GM19455 (cell line): ENCODE measurements around the gene CACNG4.

ENCODE experiments used
- ATAC-seq: cut with Tn5 transposase; IDR thresholded peaks from one replicate; pipeline ENCODE4 v1.9.1; 2021; ENCODE audit not compliant: unreplicated experiment

CACNG4 gene

DNA sequence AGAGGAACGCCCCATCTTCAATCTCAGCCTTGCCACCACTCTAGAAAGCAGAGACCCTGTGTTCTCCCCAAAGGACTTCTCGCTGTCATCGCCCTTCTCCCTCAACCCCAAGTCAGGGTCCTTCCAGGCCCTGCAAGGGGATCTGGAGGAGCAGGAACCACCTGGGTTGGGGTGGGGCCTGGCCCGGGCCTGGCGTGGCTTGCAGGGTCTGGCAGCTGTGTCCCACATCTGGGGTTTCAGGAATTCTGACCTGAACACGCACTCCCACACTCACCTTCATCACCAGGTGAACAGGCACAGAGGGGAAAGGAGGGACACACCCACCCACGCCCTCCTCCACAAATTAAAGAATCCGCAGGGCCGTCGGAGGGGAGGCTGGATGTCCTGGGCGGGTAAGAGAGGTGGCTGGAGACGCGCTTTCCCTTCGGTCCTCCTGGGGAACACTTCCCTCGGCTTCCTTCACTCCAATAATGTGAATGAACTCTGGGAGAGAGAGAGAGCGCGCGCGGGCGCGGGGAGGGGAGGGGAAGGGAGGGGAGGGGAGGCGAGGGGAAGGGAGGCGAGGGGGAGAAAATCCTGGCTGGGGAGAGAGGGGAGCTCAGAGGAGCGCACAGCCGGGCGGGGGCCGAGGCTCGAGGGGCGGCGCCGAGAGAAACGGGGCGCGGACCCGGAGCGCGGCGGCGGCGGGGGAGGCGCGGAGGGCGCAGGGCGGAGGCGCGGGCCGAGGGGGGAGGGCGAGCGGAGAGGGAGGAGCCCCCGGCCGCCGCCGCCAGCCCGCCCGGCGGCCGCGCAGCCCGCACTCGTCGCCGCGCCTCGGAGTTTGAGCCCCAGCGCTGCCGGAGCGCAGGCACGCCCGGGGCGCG is at the start of gene CACNG4:
CACNG4 (plus strand) TSS at position 799 of the 863 bp plus-strand sequence. CDS start 205 bp downstream, outside the sequence.
- no peak for ATAC-seq

DNA sequence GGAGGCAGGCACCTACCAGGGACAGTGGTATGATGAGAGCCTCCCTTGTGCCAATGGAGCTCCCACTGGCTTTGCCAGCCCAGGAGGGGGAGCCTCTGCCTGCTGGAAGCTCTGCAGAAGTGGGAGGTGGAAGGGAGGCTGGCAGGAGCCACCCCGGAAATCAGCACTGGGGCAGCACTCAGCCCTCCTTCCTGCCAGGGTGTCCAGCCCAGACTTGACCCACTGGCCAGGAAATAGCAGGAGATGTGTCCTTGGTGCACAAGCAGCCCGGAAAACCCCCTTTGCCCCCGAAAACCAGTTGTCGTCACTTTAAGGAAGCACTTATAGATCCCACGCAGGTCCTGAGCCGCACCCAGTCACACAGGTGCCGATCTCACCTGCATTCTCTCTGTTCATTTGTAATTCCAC is 49.3 kb upstream of the CACNG4 start:
- ATAC-seq, result no peak

DNA sequence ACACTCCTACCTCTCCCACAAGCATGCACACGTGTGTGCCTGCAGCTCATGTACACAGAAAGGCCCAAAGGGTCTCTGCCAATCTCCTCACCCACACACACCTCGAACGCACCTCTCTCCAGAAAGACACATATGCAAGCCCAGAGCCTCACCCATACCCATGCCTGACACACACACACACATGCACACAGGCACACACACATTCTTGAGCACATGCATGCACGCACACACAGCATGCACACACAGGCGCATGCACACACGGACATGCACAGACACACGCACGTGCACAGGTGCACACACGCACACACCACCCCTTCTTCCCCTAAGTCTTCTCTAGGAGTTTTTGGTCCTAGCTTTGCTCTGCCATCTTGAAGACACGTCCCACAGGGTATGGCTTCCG is 48.7 kb upstream of the CACNG4 start:
- ATAC-seq, result no peak

DNA sequence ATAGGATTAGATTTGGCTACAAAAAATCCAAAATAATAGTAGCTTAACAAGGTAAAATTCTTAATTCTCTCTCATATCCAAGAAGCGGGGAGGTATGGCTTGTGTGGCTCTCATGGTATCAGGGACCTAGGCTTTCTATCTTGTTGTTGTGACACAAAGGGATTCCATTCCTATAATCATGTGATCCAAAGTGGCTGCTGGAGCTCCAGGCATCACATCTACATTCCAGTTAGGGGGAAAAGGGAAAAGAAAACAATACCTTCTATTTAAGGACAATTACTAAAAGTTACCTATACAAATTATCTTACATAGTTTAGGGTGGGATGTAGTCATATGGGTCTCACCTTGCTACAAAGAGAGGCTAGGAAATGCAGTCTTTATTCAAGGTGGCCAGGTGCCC is 47.6 kb upstream of the CACNG4 start:
- no peak for ATAC-seq

DNA sequence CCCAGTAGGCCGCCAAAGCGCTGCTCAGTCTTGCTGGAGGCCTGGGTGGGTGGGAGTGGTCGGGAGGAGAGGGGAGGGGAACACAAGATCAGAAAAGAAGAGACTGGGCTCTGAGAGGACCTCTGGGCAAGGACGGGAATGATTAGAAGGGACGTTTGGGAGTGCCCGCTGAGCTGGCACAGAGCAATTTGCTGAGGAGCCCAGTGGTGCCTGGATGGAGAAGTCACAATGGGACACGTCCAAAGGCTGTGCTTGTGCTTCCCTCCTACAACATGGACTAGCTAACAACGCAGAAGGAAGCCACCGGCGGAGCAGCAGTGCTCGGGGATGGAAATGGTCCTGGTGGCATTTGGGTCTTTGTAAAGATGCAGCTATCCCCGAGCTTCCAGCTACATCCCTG is 45.6 kb upstream of the CACNG4 start:
- ATAC-seq, result no peak

DNA sequence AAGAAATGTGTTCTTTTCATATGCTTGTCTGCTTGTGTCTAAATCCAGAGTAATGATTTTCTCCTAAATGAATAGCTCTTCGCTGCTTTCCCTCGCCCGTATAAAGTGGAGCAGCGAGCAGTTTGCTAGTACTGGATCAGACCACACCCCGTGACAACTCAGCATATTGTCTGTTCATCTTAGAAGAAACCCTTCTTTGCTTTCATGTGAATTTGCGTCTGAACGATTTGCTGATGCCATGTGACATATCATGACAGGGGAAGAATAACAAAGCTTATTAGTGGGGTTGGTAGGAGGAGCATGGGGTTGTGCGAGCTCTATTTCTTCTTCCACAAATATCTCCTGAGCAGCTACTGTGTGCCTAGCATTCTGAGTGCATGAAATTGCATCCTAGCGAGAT is 44.1 kb upstream of the CACNG4 start:
- ATAC-seq, result no peak

DNA sequence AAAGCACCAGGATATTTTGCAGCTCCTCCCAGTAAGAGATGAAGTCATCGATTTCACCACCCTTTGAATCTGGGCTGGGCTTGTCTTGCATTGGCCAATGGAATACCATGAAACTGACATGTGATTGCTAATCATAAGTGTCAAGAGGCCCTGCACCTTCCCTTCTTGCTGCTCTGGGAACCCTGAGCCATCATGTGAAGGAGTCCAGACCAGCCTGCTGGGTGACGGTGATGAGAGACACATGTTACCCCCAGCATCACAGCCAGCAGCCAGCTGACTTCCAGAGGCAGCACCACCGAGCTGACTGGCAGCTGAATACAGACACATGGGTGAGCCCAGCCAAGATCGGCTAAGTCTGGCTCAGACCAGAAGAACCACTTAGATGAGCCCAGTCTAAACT is 43.6 kb upstream of the CACNG4 start:
- ATAC-seq, result no peak

DNA sequence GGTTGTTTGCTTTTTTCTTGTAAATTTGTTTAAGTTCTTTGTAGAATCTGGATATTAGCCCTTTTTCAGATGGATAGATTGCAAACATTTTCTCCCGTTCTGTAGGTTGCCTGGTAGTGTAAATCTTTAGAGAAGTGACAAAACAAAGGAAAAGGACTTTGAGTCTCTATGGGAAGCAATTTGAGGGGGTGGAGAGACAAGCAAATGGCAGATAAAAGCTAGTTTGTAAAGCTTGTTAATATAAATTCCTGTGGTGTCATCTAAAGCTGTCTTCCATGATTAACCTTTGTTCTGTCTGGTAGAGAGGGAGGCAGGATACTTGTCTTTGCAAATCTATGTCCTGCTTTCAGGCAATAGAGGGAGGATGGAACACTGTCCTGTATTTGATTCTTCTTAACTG is 40.6 kb upstream of the CACNG4 start:
- no peak for ATAC-seq

DNA sequence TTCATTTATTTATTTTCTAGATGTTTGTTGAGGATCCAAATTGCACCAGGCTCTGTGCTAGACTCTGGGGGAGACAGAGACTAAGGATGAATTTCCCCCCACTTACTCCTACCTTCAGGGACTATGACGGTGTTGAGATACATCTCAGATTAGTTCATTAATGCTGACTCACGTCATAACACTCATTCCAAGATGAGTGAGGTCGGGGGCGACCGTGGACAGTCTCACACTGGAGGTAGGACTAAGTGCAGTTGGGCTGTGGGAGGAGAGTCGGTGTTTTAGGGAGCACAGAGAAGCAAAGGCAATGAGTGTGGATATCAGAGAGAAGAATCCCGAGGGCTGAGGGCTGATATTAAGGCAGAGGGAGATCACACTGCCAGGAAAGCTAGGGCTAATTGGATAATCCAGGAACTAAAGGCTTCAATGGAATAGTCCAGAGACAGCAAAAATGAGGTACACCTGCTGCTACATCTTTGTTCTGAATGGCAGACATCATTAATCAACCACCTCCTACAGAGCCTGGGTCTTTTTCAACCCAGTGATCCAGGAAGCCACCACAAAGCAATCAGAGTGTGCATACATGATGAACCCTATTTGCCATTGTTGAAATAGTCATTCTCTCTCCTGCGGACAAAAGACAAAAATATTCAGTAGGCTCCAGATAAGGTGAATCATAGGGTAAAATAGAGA is 38.6 kb upstream of the CACNG4 start:
- ATAC-seq, result no peak

DNA sequence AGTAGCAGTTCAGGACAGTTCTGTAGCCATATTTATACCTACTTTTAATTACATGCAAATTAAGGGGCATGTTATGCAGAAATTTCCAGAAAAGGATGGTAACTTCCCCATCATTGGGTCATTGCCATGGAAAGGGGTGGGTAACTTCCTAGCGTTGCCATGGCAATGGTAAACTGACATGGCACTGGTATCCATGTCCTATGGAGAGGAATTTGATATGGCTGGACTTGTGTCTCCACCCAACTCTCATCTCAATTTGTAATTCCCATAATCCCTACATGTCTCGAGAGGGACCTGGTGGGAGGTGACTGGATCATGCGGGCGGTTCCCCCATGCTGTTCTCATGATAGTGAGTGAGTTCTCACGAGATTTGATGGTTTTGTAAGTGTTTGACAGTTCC is 35.6 kb upstream of the CACNG4 start:
- no peak for ATAC-seq

DNA sequence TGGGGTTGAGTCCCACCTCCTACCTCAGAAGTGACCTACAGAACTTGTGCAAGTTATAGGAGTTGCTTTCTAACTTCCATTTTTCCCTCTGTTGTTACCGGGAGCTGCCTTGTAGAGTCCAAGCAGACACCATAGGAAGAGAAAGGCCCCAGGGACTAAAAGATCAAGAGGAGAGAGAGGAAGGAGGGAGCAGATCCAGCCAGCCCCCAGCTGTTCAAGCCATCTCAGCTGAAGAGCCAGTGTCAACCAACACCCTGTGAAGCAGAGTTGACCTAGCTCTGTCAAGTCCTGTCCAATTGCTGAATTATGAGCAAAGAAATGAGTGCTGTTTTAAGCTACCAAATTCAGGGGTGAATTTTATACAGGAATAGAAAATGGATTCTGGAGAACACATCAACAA is 34.9 kb upstream of the CACNG4 start:
- no peak for ATAC-seq

DNA sequence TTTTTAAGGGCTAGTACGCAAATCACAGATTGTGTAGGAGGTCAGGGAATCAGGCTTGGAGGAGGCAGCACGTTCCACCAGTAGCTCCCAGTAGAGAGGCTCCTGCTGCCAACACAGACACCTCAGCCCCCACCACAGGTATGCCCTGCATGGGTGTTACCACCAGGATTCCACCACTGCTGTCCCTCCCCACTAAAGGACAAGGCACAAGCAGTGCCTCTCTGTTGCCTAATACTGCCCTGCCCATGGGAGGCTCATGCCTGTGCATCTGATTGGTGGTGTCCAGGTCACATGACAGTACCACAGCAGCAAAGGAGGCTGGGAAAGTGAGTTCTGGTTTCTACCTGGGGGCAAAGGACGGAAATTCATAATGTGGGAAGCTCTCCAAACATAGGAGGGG is 33.6 kb upstream of the CACNG4 start:
- no peak for ATAC-seq

DNA sequence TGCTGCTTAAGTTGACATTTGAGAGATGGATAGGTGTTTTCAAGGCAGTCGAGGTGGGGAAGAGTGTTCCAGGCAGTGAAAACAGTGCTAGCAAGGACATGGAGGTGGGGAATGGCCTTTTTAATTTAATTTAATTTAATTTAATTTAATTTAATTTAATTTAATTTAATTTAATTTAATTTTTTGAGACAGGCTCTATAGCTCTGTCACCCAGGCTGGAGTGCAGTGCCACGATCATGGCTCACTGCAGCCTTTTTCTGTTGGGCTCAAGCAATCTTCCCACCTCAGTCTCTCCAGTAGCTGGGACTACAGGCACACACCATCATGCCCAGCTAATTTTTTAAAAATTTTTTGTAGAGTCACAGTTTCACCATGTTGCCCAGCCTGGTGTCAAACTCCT is 32.2 kb upstream of the CACNG4 start:
- ATAC-seq, result no peak

DNA sequence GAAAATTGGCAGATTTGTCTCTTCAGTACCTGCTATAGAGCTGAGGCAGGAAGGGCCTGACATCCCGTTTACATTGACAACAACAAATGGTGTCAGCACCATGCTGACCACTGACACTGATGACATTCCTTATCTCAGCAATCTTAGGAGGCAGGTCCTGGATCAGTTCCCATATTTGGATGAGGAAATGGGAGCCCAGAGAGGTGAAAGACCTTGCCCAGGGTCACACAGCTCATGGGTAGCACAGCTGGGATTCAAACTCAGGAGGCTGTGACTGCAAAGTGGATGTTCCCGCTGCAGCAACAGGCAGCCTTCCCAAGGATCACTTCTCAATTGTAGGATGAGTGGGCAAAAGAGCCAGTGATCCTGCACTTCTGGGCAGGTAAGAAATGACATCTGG is 30.5 kb upstream of the CACNG4 start:
- ATAC-seq, result no peak

DNA sequence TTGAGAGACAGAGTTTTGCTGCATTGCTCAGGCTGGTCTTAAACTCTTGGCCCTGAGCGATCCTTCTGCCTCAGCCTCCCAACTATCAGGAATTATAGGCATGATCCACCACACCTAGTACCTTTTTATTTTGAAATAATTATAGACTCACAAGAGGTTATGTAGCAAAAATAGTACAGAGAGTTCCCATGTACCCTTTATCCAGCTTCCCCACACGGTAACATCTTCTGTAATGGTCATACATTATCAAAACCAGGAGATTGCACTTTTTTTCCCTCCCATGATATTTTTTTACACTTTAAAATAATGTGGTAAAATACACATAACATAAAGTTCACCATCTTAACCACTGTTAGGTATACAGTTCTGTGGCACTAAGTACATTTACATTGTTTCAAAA is 28.8 kb upstream of the CACNG4 start:
- ATAC-seq, result no peak

DNA sequence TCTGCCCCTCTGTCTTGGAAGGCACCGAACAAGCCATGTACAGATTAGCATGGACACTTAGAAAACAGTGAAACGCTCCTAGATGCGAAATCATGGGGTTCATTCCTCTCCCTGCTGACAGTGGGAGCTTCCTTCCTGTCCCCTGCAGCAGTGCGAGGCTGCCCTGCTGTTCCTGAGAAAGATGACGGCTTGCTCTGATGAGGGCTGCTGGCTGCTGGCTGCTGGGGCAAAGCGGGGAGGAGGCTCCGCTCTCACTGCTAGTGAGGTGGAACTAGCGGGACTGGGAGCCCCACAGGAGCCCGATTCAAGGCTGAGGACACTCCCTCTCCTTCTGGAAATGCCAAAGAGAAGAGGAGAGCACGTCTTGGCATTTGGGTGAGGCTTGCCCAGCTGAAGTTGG is 25.9 kb upstream of the CACNG4 start:
- ATAC-seq, result no peak

DNA sequence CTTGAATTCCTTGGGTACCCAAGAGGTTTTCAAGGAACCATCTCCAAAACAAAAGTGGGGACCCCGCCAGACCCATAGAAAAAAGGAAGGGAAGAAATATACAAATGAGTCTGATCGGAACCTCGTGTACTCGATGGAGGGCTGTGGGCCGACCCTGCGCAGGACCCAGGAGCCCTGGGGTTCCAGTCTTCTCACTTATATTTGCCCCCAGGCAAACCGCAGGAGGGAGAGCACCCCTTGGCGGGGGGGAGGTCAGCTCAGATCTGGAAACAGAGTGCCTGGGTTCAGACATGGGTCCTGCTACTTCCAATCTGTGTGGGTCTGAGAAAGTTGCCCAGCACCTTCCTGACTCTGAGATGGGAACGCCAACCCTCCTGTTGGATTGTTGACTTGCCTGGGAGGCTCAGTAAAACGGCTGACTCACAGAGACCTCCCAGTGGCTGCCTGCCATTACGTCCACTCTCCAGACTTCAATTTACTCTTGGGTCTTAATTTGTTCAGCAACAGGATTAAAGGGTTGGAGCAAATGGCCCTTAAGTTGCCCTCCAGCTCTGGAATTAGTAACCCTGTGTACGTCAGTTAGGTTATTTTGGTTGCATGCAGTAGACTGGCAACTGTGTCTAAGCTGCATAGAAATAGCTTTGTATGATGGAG is 24.9 kb upstream of the CACNG4 start:
- ATAC-seq, result no peak

DNA sequence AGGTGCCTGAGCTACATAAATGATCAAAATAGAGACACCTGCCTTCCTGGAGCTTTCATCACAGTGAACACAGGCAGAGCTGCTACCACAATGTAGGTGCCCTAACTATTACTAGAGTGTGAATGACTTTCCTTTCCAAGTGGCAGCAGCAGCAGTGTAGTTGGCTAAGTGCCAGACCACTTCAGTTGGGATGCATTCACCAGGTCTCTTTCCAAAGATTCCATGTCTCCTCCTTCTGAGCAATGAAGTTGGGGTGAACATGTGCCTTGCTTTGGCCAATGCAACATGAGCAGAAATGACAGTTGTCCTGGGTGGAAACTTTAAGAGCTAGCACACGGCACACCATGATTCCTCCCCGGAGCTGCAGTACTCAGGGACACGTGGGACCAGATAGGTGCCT is 23.3 kb upstream of the CACNG4 start:
- no peak for ATAC-seq

DNA sequence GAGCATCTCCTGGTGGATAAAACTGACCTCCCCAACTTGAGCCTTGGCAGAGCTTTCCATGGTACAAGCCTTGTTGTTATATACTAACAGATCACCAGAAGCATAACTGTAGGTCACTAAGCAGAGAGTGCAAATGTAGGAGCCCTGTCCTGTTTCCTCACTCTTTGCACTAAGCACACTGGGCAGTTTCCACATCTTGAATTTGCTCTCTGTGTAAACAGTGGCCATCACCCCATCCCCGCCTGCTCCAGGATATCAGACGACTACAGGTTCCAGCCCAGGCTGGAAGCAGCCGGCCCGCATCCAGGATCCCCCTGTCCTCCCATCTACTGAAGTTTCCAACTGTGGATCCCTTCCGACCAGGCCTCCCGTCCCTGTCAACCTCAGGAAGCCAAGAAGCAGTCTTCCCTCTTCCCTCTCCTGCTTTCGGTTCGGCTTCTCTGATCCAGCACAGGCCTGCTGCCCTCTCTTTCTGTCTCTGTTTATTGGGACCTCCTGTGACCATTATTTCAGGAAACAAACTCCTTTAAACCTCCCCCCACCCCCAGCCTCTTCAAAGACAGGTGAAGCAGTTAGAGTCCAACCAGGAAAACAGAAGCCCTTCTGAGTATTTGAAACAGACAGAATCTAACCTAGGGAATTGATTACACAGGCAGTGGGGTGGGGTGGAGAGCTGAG is 22.6 kb upstream of the CACNG4 start:
- ATAC-seq, result no peak

DNA sequence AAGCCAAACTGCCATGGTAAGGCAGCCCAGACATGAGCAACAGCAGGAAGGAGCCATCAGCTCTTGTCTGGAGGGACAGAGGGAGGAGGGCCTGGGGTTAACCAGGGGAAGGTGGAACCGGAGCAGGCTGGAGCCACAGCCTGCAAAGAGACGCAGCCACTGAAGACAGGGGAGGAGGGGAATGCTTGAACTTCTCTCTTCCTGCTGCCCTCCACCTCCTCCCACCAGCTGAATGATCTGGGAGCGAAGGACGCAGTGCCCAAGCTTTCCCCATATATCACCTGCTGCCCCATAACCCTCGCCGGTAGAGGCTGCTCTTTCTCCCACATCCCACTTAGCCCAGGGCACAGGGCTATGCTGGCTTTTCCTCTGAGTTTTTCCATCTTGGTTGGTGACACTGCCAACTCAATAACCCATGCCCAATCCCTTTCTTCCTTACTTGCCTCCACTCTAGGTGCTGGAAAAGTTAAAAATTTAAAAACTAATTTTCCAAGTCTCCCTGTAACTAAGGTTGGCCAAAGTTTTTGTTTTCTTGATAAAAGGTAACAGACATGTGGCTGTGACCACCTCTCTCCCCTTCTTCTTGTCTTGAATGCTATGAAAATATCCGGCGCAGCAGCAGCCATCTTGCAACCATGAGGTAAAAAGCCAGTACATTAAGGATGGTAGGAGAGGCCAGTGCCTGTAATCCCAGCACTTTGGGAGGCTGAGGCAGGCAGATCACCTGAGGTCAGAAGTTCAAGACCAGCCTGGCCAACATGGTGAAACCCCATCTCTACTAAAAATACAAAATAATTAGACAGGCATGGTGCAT is 21.8 kb upstream of the CACNG4 start:
- ATAC-seq, result no peak

DNA sequence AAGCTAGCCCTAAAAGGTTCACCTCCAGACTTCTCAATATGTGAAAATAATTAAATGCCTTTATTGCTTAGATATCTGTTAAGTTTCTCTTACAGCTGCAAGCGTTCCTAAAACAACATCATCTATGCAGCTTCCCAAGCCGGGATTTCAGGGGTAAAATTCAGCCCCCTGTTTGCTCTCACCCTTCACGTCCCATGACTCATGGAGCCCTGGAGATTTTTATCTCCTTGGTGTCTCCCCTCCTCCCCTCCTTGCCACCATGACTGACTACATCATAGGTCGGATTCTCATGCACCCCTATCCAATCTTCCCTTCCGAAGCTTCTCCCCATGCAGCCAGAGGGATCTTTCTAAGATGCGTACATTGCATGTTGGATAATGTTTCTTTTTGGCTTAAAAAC is 21.0 kb upstream of the CACNG4 start:
- no peak for ATAC-seq
